Amygdala (tissue), 56 donors: ENCODE data around the gene HAVCR1.
"Not testable (repeated sequence)": the region's sequence is repeated elsewhere in the genome, so short reads cannot be mapped to it uniquely, and the experiment has no call there.

Source experiments
- DNase-seq, 56 donors: peaks; one replicate each; lab custom pipeline; 2025; lab: John Stamatoyannopoulos, UW

Gene HAVCR1

GRCh38 chr5:157051604-157052245 is 7.2 kb downstream of the HAVCR1 start:
- DNase-seq, result no peak

- DNase-seq, result peak in 1 of 56 donors; percentile 1
Observed at GRCh38 chr5:157050050-157050449, 8.9 kb downstream of the HAVCR1 start.

- no peak for DNase-seq
Observed at GRCh38 chr5:157049605-157050004, 9.3 kb downstream of the HAVCR1 start.

GRCh38 chr5:157047898-157048297 is 11.0 kb downstream of the HAVCR1 start:
- no peak for DNase-seq

- not testable (repeated sequence) for DNase-seq
Observed at GRCh38 chr5:157047016-157047415, 11.9 kb downstream of the HAVCR1 start.

- peak in 3 of 56 donors; percentile 1 to 3 (median 2) for DNase-seq
Observed at GRCh38 chr5:157046041-157046440, 12.9 kb downstream of the HAVCR1 start.

- no peak for DNase-seq
Observed at GRCh38 chr5:157045601-157046000, 13.3 kb downstream of the HAVCR1 start.

GRCh38 chr5:157038568-157039187 is 20.2 kb downstream of the HAVCR1 start:
- DNase-seq, result no peak

- DNase-seq, result not testable (repeated sequence)
Observed at GRCh38 chr5:157034106-157035072, 24.5 kb downstream of the HAVCR1 start.

GRCh38 chr5:157033071-157033583 is 25.8 kb downstream of the HAVCR1 start:
- DNase-seq, result no peak

- DNase-seq, result no peak
Observed at GRCh38 chr5:157030692-157031091, 28.2 kb downstream of the HAVCR1 start.

GRCh38 chr5:157029457-157029856 is 29.5 kb downstream of the HAVCR1 start:
- DNase-seq, result no peak

- DNase-seq, result not testable (repeated sequence)
Observed at GRCh38 chr5:157027663-157028062, 31.3 kb downstream of the HAVCR1 start.

- peak in 1 of 56 donors; percentile 3 for DNase-seq
Observed at GRCh38 chr5:157026789-157027424, 32.0 kb downstream of the HAVCR1 start.

- no peak for DNase-seq
Observed at GRCh38 chr5:157025093-157025698, 33.7 kb downstream of the HAVCR1 start.

GRCh38 chr5:157024208-157024959 is 34.5 kb downstream of the HAVCR1 start:
- DNase-seq, result no peak

- DNase-seq, result no peak
Observed at GRCh38 chr5:157022024-157022423, 36.9 kb downstream of the HAVCR1 start.

GRCh38 chr5:157020511-157021222 is 38.2 kb downstream of the HAVCR1 start:
- DNase-seq, result peak in 1 of 56 donors; percentile 1

GRCh38 chr5:157020002-157020401 is 38.9 kb downstream of the HAVCR1 start:
- DNase-seq, result no peak
